HCT116 (cell line): ENCODE measurements around the gene CHRND. TPM values are rescaled to one million over a fixed set of nuclear protein-coding genes. Genes with fewer than 3 reads are reported as not detected.

Experiments used
- ATAC-seq: fragments of 200-7000 bp; cut with Tn5 transposase; 2 replicates; pipeline ENCODE4 v1.9.1; 2020; ENCODE audit warnings: mild to moderate bottlenecking, moderate library complexity
- BruUV-seq: library from RNA; stranded (reverse); fragments of 400-500 nt; replicated peaks from 2 replicates; lab custom pipeline; 2021; lab: Mats Ljungman, UMichigan
- CTCF ChIA-PET: fragments of 300-600 bp; sonication (Branson Sonifier 250); formaldehyde crosslinking; loops from one replicate; lab custom pipeline; 2021; ENCODE audit warnings: antibody characterized with exemption; lab: Charles Lee
- POLR2A ChIA-PET: fragments of 300-600, 350-600 bp; sonication (Branson Sonifier 250); formaldehyde crosslinking; loops from one replicate; lab custom pipeline; 2021; ENCODE audit warnings: antibody characterized with exemption; lab: Charles Lee
- RAD21 ChIA-PET, 2 experiments: fragments of 300-600 bp; sonication (Branson Sonifier 250); formaldehyde crosslinking; loops; one replicate each; lab custom pipeline; 2023; ENCODE audit warnings: low total read pairs in 2 of 2; ENCODE audit not compliant: uncharacterized antibody in 2 of 2, unreplicated experiment in 2 of 2, low non-redundant PET in 1 of 2; lab: Charles Lee
- DNase-seq: peaks from one replicate; pipeline ENCODE4 v3.0.0-alpha.2; 2010; ENCODE audit warnings: low read depth, low spot score
- H2AFZ ChIP-seq: fragments of 200-600 bp; shearing (Covaris generic), sonication (generic); 2 replicates; pipeline ENCODE4 v1.6.1; 2017; ENCODE audit warnings: low read depth, mixed run types, mixed read lengths, antibody characterized with exemption, low read length; ENCODE audit not compliant: poor library complexity, severe bottlenecking
- H3K27ac ChIP-seq: 2 replicates; pipeline ENCODE4 v1.5.1; 2012; ENCODE audit warnings: low read depth, low read length
- H3K27me3 ChIP-seq: fragments of 200-600 bp; sonication (generic); 2 replicates; pipeline ENCODE4 v1.6.1; 2016; ENCODE audit warnings: mixed run types, low read length, mixed read lengths; ENCODE audit not compliant: insufficient read depth
- H3K36me3 ChIP-seq, 2 experiments: fragments of 200-500 bp in 1 of 2; fragments of 200-600 bp in 1 of 2; sonication (Bioruptor generic) in 1 of 2; sonication (generic) in 1 of 2; 2 replicates each; pipeline versions ENCODE4 v1.5.1 to v1.6.1; 2014 to 2016; ENCODE audit warnings: low read length in 2 of 2, inconsistent platforms in 1 of 2, mixed read lengths in 1 of 2, mixed run types in 1 of 2; ENCODE audit not compliant: insufficient read depth in 2 of 2, control insufficient read depth in 1 of 2
- H3K4me1 ChIP-seq, 2 experiments: fragments of 200-600 bp in 1 of 2; sonication (generic) in 1 of 2; 2 replicates each; pipeline versions ENCODE4 v1.5.1 to v1.6.1; 2012 to 2017; ENCODE audit warnings: low read length in 2 of 2, inconsistent platforms in 1 of 2, mild to moderate bottlenecking in 1 of 2, mixed read lengths in 1 of 2, mixed run types in 1 of 2, moderate library complexity in 1 of 2; ENCODE audit not compliant: insufficient read depth in 2 of 2, control insufficient read depth in 1 of 2
- H3K4me2 ChIP-seq: fragments of 200-600 bp; sonication (generic); 2 replicates; pipeline ENCODE4 v1.6.1; 2017; ENCODE audit warnings: mixed run types, low read length, mixed read lengths
- H3K4me3 ChIP-seq, 2 experiments: fragments of 200-600 bp in 1 of 2; sonication (generic) in 1 of 2; replicated peaks in 1 of 2; 2 replicates each; pipeline ENCODE4 v1.5.1; 2011 to 2016; ENCODE audit warnings: low read length in 2 of 2, control low read depth in 1 of 2, low read depth in 1 of 2, mild to moderate bottlenecking in 1 of 2, mixed read lengths in 1 of 2, mixed run types in 1 of 2
- H3K79me2 ChIP-seq: fragments of 200-600 bp; sonication (generic); 2 replicates; pipeline ENCODE4 v1.6.1; 2017; ENCODE audit warnings: mild to moderate bottlenecking, mixed run types, low read length, moderate library complexity, mixed read lengths; ENCODE audit not compliant: insufficient read depth
- H3K9ac ChIP-seq: fragments of 200-600 bp; sonication (generic); 2 replicates; pipeline ENCODE4 v1.6.1; 2016; ENCODE audit warnings: low read length, mixed read lengths
- H3K9me2 ChIP-seq: fragments of 200-600 bp; sonication (generic), shearing (Covaris generic); 2 replicates; pipeline ENCODE4 v1.6.1; 2017; ENCODE audit warnings: mixed run types, mild to moderate bottlenecking, moderate library complexity; ENCODE audit not compliant: insufficient read depth
- H3K9me3 ChIP-seq, 2 experiments: fragments of 200-500 bp in 1 of 2; fragments of 200-600 bp in 1 of 2; sonication (Bioruptor generic) in 1 of 2; sonication (generic) in 1 of 2; 2 replicates each; pipeline ENCODE4 v1.6.1; 2014 to 2017; ENCODE audit warnings: low read length in 2 of 2, mixed read lengths in 2 of 2, inconsistent platforms in 1 of 2, low read depth in 1 of 2, mild to moderate bottlenecking in 1 of 2, mixed run types in 1 of 2, moderate library complexity in 1 of 2; ENCODE audit not compliant: control insufficient read depth in 1 of 2, insufficient read depth in 1 of 2
- H4K20me1 ChIP-seq: fragments of 200-600 bp; sonication (generic), shearing (Covaris generic); 2 replicates; pipeline ENCODE4 v1.6.1; 2017; ENCODE audit warnings: mixed run types, mild to moderate bottlenecking, moderate library complexity; ENCODE audit not compliant: insufficient read depth
- ATF3 ChIP-seq: IDR thresholded peaks from 2 replicates; pipeline ENCODE4 v1.6.1; 2012
- CBX3 ChIP-seq: IDR thresholded peaks from 2 replicates; pipeline ENCODE4 v1.6.1; 2012; ENCODE audit warnings: low read depth
- CTCF ChIP-seq, 3 experiments: fragments of 200-600 bp in 1 of 3; sonication (generic) in 1 of 3; IDR thresholded peaks in 2 of 3; conservative IDR thresholded peaks in 1 of 3; 2 replicates each; pipeline ENCODE4 v1.5.1; 2012 to 2017; ENCODE audit warnings: low read depth in 2 of 3, low read length in 2 of 3, antibody characterized with exemption in 1 of 3, borderline replicate concordance in 1 of 3, control low read depth in 1 of 3, mild to moderate bottlenecking in 1 of 3, mixed read lengths in 1 of 3, mixed run types in 1 of 3, moderate library complexity in 1 of 3; ENCODE audit not compliant: insufficient read depth in 1 of 3
- EGR1 ChIP-seq: IDR thresholded peaks from 2 replicates; pipeline ENCODE4 v1.6.1; 2012; ENCODE audit warnings: low read depth
- EZH2 ChIP-seq: fragments of 200-600 bp; sonication (generic); IDR thresholded peaks from 2 replicates; pipeline ENCODE4 v1.6.1; 2017; ENCODE audit warnings: antibody characterized with exemption, mixed run types
- EZH2phosphoT487 ChIP-seq: fragments of 200-600 bp; IDR thresholded peaks from 2 replicates; pipeline ENCODE4 v1.6.1; 2018; ENCODE audit warnings: antibody characterized with exemption, borderline replicate concordance
- FOSL1 ChIP-seq: IDR thresholded peaks from 2 replicates; pipeline ENCODE4 v1.6.1; 2012; ENCODE audit warnings: low read depth
- MAX ChIP-seq: IDR thresholded peaks from 2 replicates; pipeline ENCODE4 v1.6.1; 2012
- POLR2A ChIP-seq: IDR thresholded peaks from 2 replicates; pipeline ENCODE4 v1.7.0; 2011; ENCODE audit warnings: borderline replicate concordance; ENCODE audit not compliant: insufficient read depth, insufficient read length; ENCODE audit errors: extremely low read depth
- POLR2AphosphoS5 ChIP-seq: IDR thresholded peaks from 2 replicates; pipeline ENCODE4 v1.6.1; 2011; ENCODE audit warnings: mild to moderate bottlenecking, low read depth, low read length, moderate library complexity
- RAD21 ChIP-seq: IDR thresholded peaks from 2 replicates; pipeline ENCODE4 v1.6.1; 2012; ENCODE audit warnings: low read depth, mild to moderate bottlenecking
- REST ChIP-seq: IDR thresholded peaks from 2 replicates; pipeline ENCODE4 v1.6.1; 2012; ENCODE audit warnings: low read depth
- SIN3A ChIP-seq: IDR thresholded peaks from 2 replicates; pipeline ENCODE4 v1.6.1; 2012; ENCODE audit warnings: low read depth
- SP1 ChIP-seq: IDR thresholded peaks from 2 replicates; pipeline ENCODE4 v1.6.1; 2012; ENCODE audit warnings: low read depth
- SRF ChIP-seq: IDR thresholded peaks from 2 replicates; pipeline ENCODE4 v1.6.1; 2012; ENCODE audit warnings: low read depth
- TCF7L2 ChIP-seq: IDR thresholded peaks from 2 replicates; pipeline ENCODE4 v1.7.0; 2011; ENCODE audit warnings: borderline replicate concordance, inconsistent platforms; ENCODE audit not compliant: insufficient read depth, insufficient read length; ENCODE audit errors: extremely low read depth
- YY1 ChIP-seq: IDR thresholded peaks from 2 replicates; pipeline ENCODE4 v1.6.1; 2011; ENCODE audit warnings: low read length, low read depth, moderate library complexity, mild to moderate bottlenecking; ENCODE audit not compliant: insufficient replicate concordance; ENCODE audit errors: extremely low read depth
- ZBTB33 ChIP-seq: IDR thresholded peaks from 2 replicates; pipeline ENCODE4 v1.6.1; 2011; ENCODE audit warnings: mild to moderate bottlenecking, low read length, moderate library complexity; ENCODE audit not compliant: insufficient replicate concordance; ENCODE audit errors: extremely low read depth
- ZFX ChIP-seq: fragments of 450-650 bp; IDR thresholded peaks from 2 replicates; pipeline ENCODE4 v1.6.1; 2017
- intact Hi-C: fragments of 100-400 bp; cut with micrococcal nuclease; formaldehyde crosslinking; loops from 2 replicates; pipeline ENCODE4 v1.10.0; 2022
- total RNA-seq: library from RNA; stranded (reverse); gene quantifications from one replicate; pipeline ENCODE4 v1.2.1, GENCODE V29; 2021; ENCODE audit not compliant: unreplicated experiment

The CHRND gene
- total RNA-seq, 1 experiment from 2014 or later = not detected

- intact Hi-C loops = no loop called here
- ChIA-PET POLR2A (no interaction called here), RAD21 (no interaction called here), CTCF (interaction anchor here (0.6 kb wide), 1 partner anchor 11 kb away, joined by 3 read pairs; no protein-coding TSS in a partner anchor)
- no TSS peak for BruUV-seq
- H3K79me2 ChIP-seq = no peaks in the 10 kb centered on the region
- no peaks in the 10 kb centered on the region for H4K20me1 ChIP-seq
- H3K36me3 ChIP-seq = no peaks in the 10 kb centered on the region
- no peak for DNase-seq
- no peak for ATAC-seq
- H3K9me3 ChIP-seq = no peaks in the 10 kb centered on the region
- H3K27me3 ChIP-seq = no peaks in the 10 kb centered on the region
- H3K9ac ChIP-seq = no peak overlapping the region
- H3K4me1 ChIP-seq = 0 out of 4 replicates have a peak, but pooled peaks cover 0 to 4% of the 10 kb centered on the region in 2 experiments
- H3K4me2 ChIP-seq = no peak overlapping the region
- no peaks in the 10 kb centered on the region for H3K9me2 ChIP-seq
- H3K4me3 ChIP-seq = no peak overlapping the region
- no peak overlapping the region for H2AFZ ChIP-seq
- no peak overlapping the region for H3K27ac ChIP-seq
- TF ChIP-seq CBX3 (no peak), ZBTB33 (no peak), SP1 (no peak), EGR1 (no peak), MAX (no peak), POLR2A (no peak), ZFX (no peak), TCF7L2 (no peak), POLR2AphosphoS5 (no peak), SIN3A (no peak), SRF (no peak), FOSL1 (no peak), RAD21 (no peak), YY1 (no peak), CTCF (IDR thresholded peaks at IDR 0.05 in 2 of 3, conservative IDR thresholded peaks at IDR 0.05 in 1 of 3; ENCODE audit: borderline replicate concordance in 1 of 3, insufficient read depth in 1 of 3, low read depth in 2 of 3, low read length in 2 of 3) (no peak), EZH2phosphoT487 (no peak), ATF3 (no peak), EZH2 (no peak), REST (no peak)
Measured at GRCh38 chr2:232490221-232491138, 35.5 kb upstream of the CHRND start.
